C4-2B (cell line): ENCODE data around the gene PIMREG.

Experiments
- CTCF ChIP-seq: fragments of 450-650 bp; conservative IDR thresholded peaks from 2 replicates; pipeline ENCODE4 v1.5.1; 2017; ENCODE audit warnings: mild to moderate bottlenecking
- ZFX ChIP-seq: fragments of 450-650 bp; IDR thresholded peaks from 2 replicates; pipeline ENCODE4 v1.6.1; 2017

DNA sequence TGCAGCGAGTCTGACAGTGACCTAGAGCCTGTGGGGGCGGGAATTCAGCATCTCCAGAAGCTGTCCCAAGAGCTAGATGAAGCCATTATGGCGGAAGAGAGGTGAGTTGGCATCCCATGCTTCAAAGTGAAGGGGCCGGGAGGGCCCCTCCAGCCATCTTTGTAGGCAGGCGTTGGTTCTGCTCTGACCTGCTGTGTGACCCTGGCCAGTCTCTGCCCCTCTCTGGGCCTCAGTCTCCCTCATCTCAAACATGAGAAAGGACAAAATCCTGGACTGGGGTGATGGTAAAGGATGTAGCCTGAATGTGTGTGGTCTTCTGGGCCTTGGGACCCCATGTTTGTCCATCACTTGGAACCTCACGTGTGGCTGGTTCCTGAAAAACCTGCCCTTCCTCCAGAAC, 5.1 kb downstream of the PIMREG start:
- TF ChIP-seq CTCF (no peak), ZFX (no peak)
